Adrenal gland (tissue), 12 donors: ENCODE data around the gene PRDM15. TPM values are rescaled to one million over a fixed set of nuclear protein-coding genes. Genes with fewer than 3 reads are reported as not detected.

Experiments
- DNase-seq, 7 donors: peaks; one replicate each; pipeline ENCODE4 v3.0.0-alpha.2; 2019 to 2020
- H3K27ac ChIP-seq, 5 donors: fragments of 200-600 bp; sonication (generic) in 4 of 5; 1 replicate in 3 of 5; 2 replicates in 2 of 5; pipeline versions ENCODE4 v1.5.1 to v1.8.0; 2016 to 2020; ENCODE audit warnings: mild to moderate bottlenecking in 1 of 5
- H3K27me3 ChIP-seq: fragments of 200-600 bp; 2 replicates; pipeline ENCODE4 v1.8.0; 2021
- H3K36me3 ChIP-seq, 2 donors: fragments of 200-600 bp; replicated peaks in 1 of 2; 1 replicate in 1 of 2; 2 replicates in 1 of 2; pipeline versions ENCODE4 v1.5.1 to v1.8.0; 2018 to 2022
- H3K4me1 ChIP-seq, 2 donors: fragments of 200-600 bp; replicated peaks in 1 of 2; 1 replicate in 1 of 2; 2 replicates in 1 of 2; pipeline versions ENCODE4 v1.5.1 to v1.8.0; 2018 to 2021
- H3K4me3 ChIP-seq, 4 donors: fragments of 200-600 bp; sonication (generic) in 3 of 4; one replicate each; pipeline ENCODE4 v1.5.1; 2016 to 2018
- H3K9me3 ChIP-seq, 3 donors: fragments of 200-600 bp; sonication (generic) in 1 of 3; replicated peaks in 1 of 3; 1 replicate in 2 of 3; 2 replicates in 1 of 3; pipeline versions ENCODE4 v1.5.1 to v1.8.0; 2016 to 2021
- CTCF ChIP-seq, 6 experiments: fragments of 450-650 bp in 4 of 6; fragments of 200-600 bp in 2 of 6; sonication (generic) in 1 of 6; IDR thresholded peaks; 1 replicate in 5 of 6; 2 replicates in 1 of 6; pipeline versions ENCODE4 v1.5.1 to v1.8.0; 2016 to 2021; ENCODE audit warnings: antibody characterized with exemption in 6 of 6, mild to moderate bottlenecking in 2 of 6, moderate library complexity in 1 of 6
- POLR2A ChIP-seq, 2 donors: fragments of 450-650 bp; IDR thresholded peaks; one replicate each; pipeline ENCODE4 v1.6.1; 2017; ENCODE audit warnings: antibody characterized with exemption in 2 of 2, mild to moderate bottlenecking in 2 of 2, moderate library complexity in 1 of 2
- WGBS, 4 donors: extraction: QIAGEN DNeasy Blood & Tissue Kit in 2 of 4; methylation state at CpG; one replicate each; pipeline versions ENCODE4 v1.1.5 to v1.1.7; 2013 to 2017; 5-methylcytosine and 5-hydroxymethylcytosine counted together
- intact Hi-C, 2 donors: fragments of 100-400 bp; cut with DNase I; formaldehyde crosslinking; loops; one replicate each; pipeline versions ENCODE4 v1.14.1 to v1.15.0; 2022 to 2023
- polyA plus RNA-seq, 3 donors: library from polyadenylated mRNA; stranded (reverse); fragments of 200-250 nt in 2 of 3; fragments of 350-450 nt in 1 of 3; fragmentation: Illumina TruSeq in 1 of 3; extraction: RNeasy Lipid Tissue Mini Kit (QIAGEN cat#74804) in 1 of 3; gene quantifications; one replicate each; pipeline ENCODE4 v1.2.3, GENCODE V29; 2013 to 2014
- total RNA-seq, 9 donors: library from RNA; depleted of rRNA in 4 of 9; stranded (reverse); fragments of >200 nt in 4 of 9; fragments of 120-200 nt in 1 of 9; fragmentation: NEBNext Ultra II Directional in 1 of 9; extraction: Animal tissue kit (Norgen Biotek cat#: 25700) in 1 of 9; gene quantifications; one replicate each; pipeline versions ENCODE4 v1.1.0 to v1.2.4, GENCODE V29; 2013 to 2023
- donor health status: healthy with polysubstance abuse.
- donor health status: Bipolar disorder and iron deficiency.
- donor health status: DM: yes; HTN: yes; CAD: no.
- donor health status: DM: no; HTN: no; CAD: no.
- donor health status: DM: no; HTN: no; CAD: no.
- donor health status: DM: yes; HTN: yes; CAD: no.

The PRDM15 gene
- total and polyA plus RNA-seq, 12 donors: 2.9 to 6.7 (median 4.0) TPM

GRCh38 chr21:41887667-41888066, 8.5 kb upstream of the PRDM15 start:
- H3K27me3 ChIP-seq: no peaks in the 10 kb centered on the region
- no peak overlapping the region for H3K4me3 ChIP-seq
- WGBS, 4 donors: 75 to 90% (median 83%) methylated on average over 5 of the region's 5 CpGs
- H3K4me1 ChIP-seq: peaks cover 0 to 16% of the 10 kb centered on the region in 2 donors
- DNase-seq: no peak
- H3K27ac ChIP-seq: peak overlapping the region in 2 of 5 donors; percentile 84 to 88
- H3K36me3 ChIP-seq: peaks cover 0 to 40% of the 10 kb centered on the region in 2 donors
- no peaks in the 10 kb centered on the region for H3K9me3 ChIP-seq
- intact Hi-C loops: no loop called here
- TF ChIP-seq POLR2A (IDR thresholded peaks at IDR 0.05): no peak
- TF ChIP-seq CTCF (IDR thresholded peaks at IDR 0.05): no peak

- Histone ChIP-seq H3K27ac (peak overlapping the region in 1 of 5 donors; percentile 1), H3K4me3 (no peak overlapping the region), H3K4me1 (peaks cover 0 to 16% of the 10 kb centered on the region in 2 donors), H3K9me3 (no peaks in the 10 kb centered on the region), H3K36me3 (peaks cover 0 to 27% of the 10 kb centered on the region in 2 donors), H3K27me3 (no peaks in the 10 kb centered on the region)
- intact Hi-C loops: no loop called here
- 81 to 88% (median 83%) methylated on average over 7 of the region's 7 CpGs for WGBS, 4 donors
- no peak for DNase-seq
- TF ChIP-seq POLR2A (IDR thresholded peaks at IDR 0.05) (no peak), CTCF (IDR thresholded peaks at IDR 0.05) (no peak)
Measured at GRCh38 chr21:41886328-41886727, 7.2 kb upstream of the PRDM15 start.

GRCh38 chr21:41885341-41886024, 6.3 kb upstream of the PRDM15 start:
- 63 to 71% (median 65%) methylated on average over 21 to 22 of the region's 22 CpGs for WGBS, 4 donors
- peak overlapping the region in 1 of 5 donors; percentile 10 for H3K27ac ChIP-seq
- no peak overlapping the region for H3K4me3 ChIP-seq
- H3K4me1 ChIP-seq: peaks cover 0 to 16% of the 10 kb centered on the region in 2 donors
- H3K9me3 ChIP-seq: no peaks in the 10 kb centered on the region
- TF ChIP-seq POLR2A (IDR thresholded peaks at IDR 0.05) (no peak), CTCF (IDR thresholded peaks at IDR 0.05) (no peak)
- DNase-seq: no peak
- H3K27me3 ChIP-seq: no peaks in the 10 kb centered on the region
- peaks cover 0 to 18% of the 10 kb centered on the region in 2 donors for H3K36me3 ChIP-seq
- intact Hi-C loops: no loop called here

GRCh38 chr21:41884501-41885030, 5.4 kb upstream of the PRDM15 start:
- no peak overlapping the region for H3K4me3 ChIP-seq
- no peak for TF ChIP-seq CTCF (IDR thresholded peaks at IDR 0.05)
- TF ChIP-seq POLR2A (IDR thresholded peaks at IDR 0.05): no peak
- 88 to 91% (median 90%) methylated on average over 18 to 19 of the region's 19 CpGs for WGBS, 4 donors
- H3K27ac ChIP-seq: peak overlapping the region in 2 of 5 donors; percentile 27 to 34
- H3K27me3 ChIP-seq: no peaks in the 10 kb centered on the region
- peaks cover 0 to 18% of the 10 kb centered on the region in 2 donors for H3K36me3 ChIP-seq
- peak in 1 of 7 donors; percentile 40 for DNase-seq
- H3K9me3 ChIP-seq: no peaks in the 10 kb centered on the region
- intact Hi-C loops: no loop called here
- H3K4me1 ChIP-seq: peaks cover 0 to 21% of the 10 kb centered on the region in 2 donors
